ENCODE measurements around the gene SCLY. TPM values are rescaled to one million over a fixed set of nuclear protein-coding genes. Genes with fewer than 3 reads are reported as not detected.

The SCLY gene
- total and polyA plus RNA-seq, 2 of the 8 experiments (the other 6 are each of a cell fraction or from before 2014, with no cell fraction given), result 79.0 to 79.5 TPM

DNA sequence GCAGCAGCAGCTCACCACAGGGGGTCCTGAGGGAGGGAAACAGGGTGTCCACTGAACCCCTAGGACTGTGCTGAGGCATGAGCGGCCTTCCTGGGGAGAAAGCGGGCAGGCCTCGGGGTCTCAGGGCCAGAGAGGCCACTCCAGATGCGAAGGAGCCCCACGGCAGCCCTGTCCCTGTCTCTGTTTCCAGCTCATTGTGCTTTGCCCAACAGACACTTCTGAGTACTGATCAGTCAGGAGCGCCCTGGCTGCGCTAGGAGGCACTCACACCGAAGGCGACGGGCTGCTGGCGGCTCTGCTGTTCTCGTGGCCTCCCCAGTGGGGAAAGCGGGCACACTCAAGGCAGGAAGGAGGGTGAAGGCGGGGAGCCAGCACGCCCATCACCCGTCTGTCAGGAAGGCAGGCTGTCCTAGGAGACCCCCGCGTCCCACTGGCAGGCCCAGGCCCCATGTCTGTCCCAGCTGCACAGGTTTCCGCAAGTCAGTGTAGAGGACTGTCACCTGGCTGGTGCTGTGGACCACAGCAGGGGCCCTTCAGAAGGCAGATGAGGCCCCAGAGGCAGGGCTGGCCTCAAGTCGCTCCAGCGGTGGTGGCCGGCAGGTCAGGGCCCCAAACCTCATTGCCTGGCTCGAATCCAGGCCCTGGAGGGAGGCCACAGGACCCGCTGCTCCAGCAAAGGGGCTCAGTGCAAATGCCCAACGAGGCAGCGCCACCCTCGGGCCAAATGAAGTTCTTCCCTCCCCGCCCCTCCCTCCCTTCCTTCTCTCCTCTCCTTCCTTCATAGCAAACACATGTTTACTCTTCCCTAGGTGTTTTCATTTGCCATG, 46.1 kb downstream of the SCLY start (continued):
- no peak for TF ChIP-seq KDM1A (IDR thresholded peaks at IDR 0.05; ENCODE audit: borderline replicate concordance, low read length)
- TF ChIP-seq TAF1 (IDR thresholded peaks at IDR 0.05; ENCODE audit: low read depth, low read length), result no peak
